D341Med (cell line): ENCODE measurements around the gene SLC35B2.
A peak's percentile ranks its signal among the peaks of the same experiment; 100 is the strongest.

Source experiments
- DNase-seq: peaks from one replicate; pipeline ENCODE4 v3.0.0; 2012; ENCODE audit warnings: low spot score

The SLC35B2 gene

GRCh38 chr6:44254191-44255104 is 2.9 kb downstream of the SLC35B2 start:
- no peak for DNase-seq

- no peak for DNase-seq
These were observed 3.8 kb downstream of the SLC35B2 start for GRCh38 chr6:44253307-44254101.

- no peak for DNase-seq
These were observed 5.5 kb downstream of the SLC35B2 start for GRCh38 chr6:44251576-44252524.

- DNase-seq: no peak
These were observed 6.6 kb downstream of the SLC35B2 start for GRCh38 chr6:44250718-44251123.

- DNase-seq: no peak
These were observed 7.1 kb downstream of the SLC35B2 start for GRCh38 chr6:44250067-44250717.

- no peak for DNase-seq
These were observed 8.1 kb downstream of the SLC35B2 start for GRCh38 chr6:44249082-44249748.

GRCh38 chr6:44248579-44248978 is 8.7 kb downstream of the SLC35B2 start:
- DNase-seq: no peak

- DNase-seq: peak; percentile 66
These were observed 9.7 kb downstream of the SLC35B2 start for GRCh38 chr6:44247338-44248302.

GRCh38 chr6:44246663-44247337 is 10.5 kb downstream of the SLC35B2 start, which contains the start of gene HSP90AB1:
Gene HSP90AB1, plus strand, starts transcription at chr6:44247101. Its CDS starts 1,529 bp downstream, at chr6:44248630.
- DNase-seq: peak; percentile 92

- peak; percentile 87 for DNase-seq
These were observed 11.2 kb downstream of the SLC35B2 start for GRCh38 chr6:44245912-44246662.

- no peak for DNase-seq
These were observed 11.9 kb downstream of the SLC35B2 start for GRCh38 chr6:44245391-44245911.

- DNase-seq: peak; percentile 64
These were observed 14.0 kb downstream of the SLC35B2 start for GRCh38 chr6:44243345-44243744.

GRCh38 chr6:44238687-44239350 is 18.5 kb downstream of the SLC35B2 start:
- no peak for DNase-seq

GRCh38 chr6:44237813-44238433 is 19.4 kb downstream of the SLC35B2 start:
- peak; percentile 91 for DNase-seq

GRCh38 chr6:44237021-44237812 is 20.1 kb downstream of the SLC35B2 start:
- DNase-seq: peak; percentile 83
